AG04450 (cell line): ENCODE measurements around the gene GABPB2. TPM values are rescaled to one million over a fixed set of nuclear protein-coding genes. Genes with fewer than 3 reads are reported as not detected.

Source experiments
- CTCF ChIA-PET: fragments of 300-600, 350-600 bp; formaldehyde crosslinking; extraction: SDS; loops from one replicate; lab custom pipeline; 2022; ENCODE audit warnings: antibody characterized with exemption, inconsistent platforms; lab: Charles Lee
- POLR2A ChIA-PET: fragments of 350-600 bp; formaldehyde crosslinking; extraction: SDS; loops from one replicate; lab custom pipeline; 2021; ENCODE audit warnings: antibody characterized with exemption, inconsistent platforms; lab: Yijun Ruan, JAX
- DNase-seq: peaks from one replicate; pipeline ENCODE4 v3.0.0-alpha.2; 2011; ENCODE audit warnings: low read depth, low spot score
- H3K27ac ChIP-seq: one replicate; pipeline ENCODE4 v1.5.1; 2012; ENCODE audit warnings: low read depth, low read length, control low read depth
- H3K27me3 ChIP-seq: one replicate; pipeline ENCODE4 v1.6.0; 2012; ENCODE audit warnings: low read length; ENCODE audit not compliant: control insufficient read depth, insufficient read depth
- H3K4me3 ChIP-seq: 2 replicates; pipeline ENCODE4 v1.5.1; 2011; ENCODE audit warnings: mild to moderate bottlenecking, low read depth, low read length, control low read depth
- H3K9me3 ChIP-seq: 2 replicates; pipeline ENCODE4 v1.5.1; 2012; ENCODE audit warnings: low read length; ENCODE audit not compliant: control insufficient read depth, insufficient read depth
- CTCF ChIP-seq: IDR thresholded peaks from 2 replicates; pipeline ENCODE4 v1.5.1; 2011; ENCODE audit warnings: low read depth, low read length, control low read depth, inconsistent platforms
- polyA plus RNA-seq: library from polyadenylated mRNA; depleted of rRNA; stranded (reverse); fragments of >200 nt; gene quantifications from 2 replicates; pipeline ENCODE4 v1.2.3, GENCODE V29; 2011

Gene GABPB2
- polyA plus RNA-seq, 1 experiment: 10.0 TPM

- no peak overlapping the region for H3K27ac ChIP-seq
- no peak for DNase-seq
- ChIA-PET CTCF (interaction anchor here (0.8 to 1.5 kb wide), 4 partner anchors 11 to 48 kb away, joined by 3 to 4 read pairs (median 3); partner anchors contain the start of gene GABPB2), POLR2A (interaction anchor here (0.6 kb wide), 1 partner anchor 42 kb away, joined by 3 read pairs; no protein-coding TSS in a partner anchor)
- no peaks in the 10 kb centered on the region; the same call in 1 of the 2 replicates for H3K9me3 ChIP-seq
- no peak for TF ChIP-seq CTCF
- H3K4me3 ChIP-seq: no peak overlapping the region
- no peaks in the 10 kb centered on the region for H3K27me3 ChIP-seq
Observed at GRCh38 chr1:151051356-151052009, 19.1 kb upstream of the GABPB2 start.

GRCh38 chr1:151054971-151055547 lies 15.5 kb upstream of the GABPB2 start:
- no peak for DNase-seq

GRCh38 chr1:151055581-151055980 lies 15.0 kb upstream of the GABPB2 start:
- ChIA-PET CTCF (interaction anchor here (1.2 kb wide), 1 partner anchor 16 kb away, joined by 6 read pairs; the partner anchor contains the start of gene GABPB2), POLR2A (interaction anchor here (0.6 kb wide), 1 partner anchor 12 kb away, joined by 5 read pairs; no protein-coding TSS in a partner anchor)
- no peak overlapping the region for H3K27ac ChIP-seq
- no peak for DNase-seq
- no peak for TF ChIP-seq CTCF
- H3K9me3 ChIP-seq: no peaks in the 10 kb centered on the region; the same call in 1 of the 2 replicates
- H3K27me3 ChIP-seq: no peaks in the 10 kb centered on the region
- no peak overlapping the region for H3K4me3 ChIP-seq

More at GRCh38 chr1:151054971-151055547, 15.5 kb upstream of the GABPB2 start:
- no peak overlapping the region for H3K27ac ChIP-seq
- H3K27me3 ChIP-seq: no peaks in the 10 kb centered on the region
- H3K4me3 ChIP-seq: no peak overlapping the region
- no peaks in the 10 kb centered on the region; the same call in 1 of the 2 replicates for H3K9me3 ChIP-seq
- CTCF ChIA-PET: interaction anchor here (1.2 kb wide), 1 partner anchor 16 kb away, joined by 6 read pairs; the partner anchor contains the start of gene GABPB2
- POLR2A ChIA-PET: interaction anchor here (0.6 kb wide), 1 partner anchor 12 kb away, joined by 5 read pairs; no protein-coding TSS in a partner anchor
- TF ChIP-seq CTCF: no peak

GRCh38 chr1:151056149-151056548 lies 14.4 kb upstream of the GABPB2 start:
- DNase-seq: no peak
- ChIA-PET CTCF (interaction anchor here (1.2 to 1.5 kb wide), 2 partner anchors 8 to 15 kb away, joined by 6 read pairs; partner anchors contain the start of genes C1orf56 and GABPB2), POLR2A (interaction anchor here (3.5 kb wide), 1 partner anchor 8 kb away, joined by 24 read pairs; the partner anchor contains the start of gene C1orf56)
- no peak overlapping the region for H3K27ac ChIP-seq
- H3K9me3 ChIP-seq: no peaks in the 10 kb centered on the region; the same call in 1 of the 2 replicates
- no peak for TF ChIP-seq CTCF
- no peaks in the 10 kb centered on the region for H3K27me3 ChIP-seq
- no peak overlapping the region for H3K4me3 ChIP-seq
